A549 (cell line): Measurements from ENCODE around the gene BAHCC1.

Experiments
- CTCF ChIP-seq: fragments of >200 bp; sonication (Bioruptor Twin); formaldehyde crosslinking; IDR thresholded peaks from 3 replicates; pipeline ENCODE4 v1.5.1; 2016
- MYC ChIP-seq: IDR thresholded peaks from 2 replicates; pipeline ENCODE4 v1.6.1; 2012; ENCODE audit warnings: mild to moderate bottlenecking, inconsistent platforms, low read length, improper control_type of control experiment, borderline replicate concordance
- POLR2A ChIP-seq: IDR thresholded peaks from 2 replicates; pipeline ENCODE4 v1.6.1; 2012; ENCODE audit warnings: mild to moderate bottlenecking, low read length
- RFX5 ChIP-seq: fragments of 450-650 bp; IDR thresholded peaks from 2 replicates; pipeline ENCODE4 v1.7.1; 2014; ENCODE audit warnings: antibody characterized with exemption, mild to moderate bottlenecking, moderate library complexity

- no peak for TF ChIP-seq MYC
- TF ChIP-seq POLR2A: peak; percentile 78
- no peak for TF ChIP-seq CTCF
- no peak for TF ChIP-seq RFX5
These were observed 49.0 kb upstream of the BAHCC1 start for GRCh38 chr17:81346090-81346907.
